Colonic mucosa (tissue), 4 donors: Measurements from ENCODE around the gene ATP5PF. TPM values are rescaled to one million over a fixed set of nuclear protein-coding genes. Genes with fewer than 3 reads are reported as not detected.
"Not testable (repeated sequence)": the region's sequence is repeated elsewhere in the genome, so short reads cannot be mapped to it uniquely, and the experiment has no call there.

Experiments used
- DNase-seq: peaks from one replicate; pipeline ENCODE4 v3.0.0-alpha.2; 2020
- H3K27ac ChIP-seq: fragments of 200-600 bp; one replicate; pipeline ENCODE4 v1.8.0; 2021
- H3K27me3 ChIP-seq: fragments of 200-600 bp; one replicate; pipeline ENCODE4 v1.8.0; 2021
- H3K36me3 ChIP-seq: fragments of 200-600 bp; one replicate; pipeline ENCODE4 v1.8.0; 2021
- H3K4me1 ChIP-seq: fragments of 200-600 bp; one replicate; pipeline ENCODE4 v1.8.0; 2021; ENCODE audit warnings: mild to moderate bottlenecking
- H3K4me3 ChIP-seq: fragments of 200-600 bp; one replicate; pipeline ENCODE4 v1.8.0; 2021
- H3K9ac ChIP-seq, 2 donors: one replicate each; pipeline ENCODE4 v1.7.0; 2013; ENCODE audit warnings: control low read depth in 2 of 2, low read depth in 2 of 2, low read length in 2 of 2
- H3K9me3 ChIP-seq: fragments of 200-600 bp; one replicate; pipeline ENCODE4 v1.8.0; 2021
- CTCF ChIP-seq: fragments of 200-600 bp; IDR thresholded peaks from one replicate; pipeline ENCODE4 v1.8.0; 2022; ENCODE audit warnings: antibody characterized with exemption, mild to moderate bottlenecking
- intact Hi-C: fragments of 100-400 bp; cut with DNase I; formaldehyde crosslinking; loops from one replicate; pipeline ENCODE4 v1.14.1; 2022
- total RNA-seq, 2 donors: library from RNA; stranded (reverse); fragmentation: NEBNext Ultra II Directional in 1 of 2; extraction: Animal tissue kit (Norgen Biotek cat#: 25700) in 1 of 2; gene quantifications; one replicate each; pipeline ENCODE4 v1.2.1, GENCODE V29; 2021
- donor health status: healthy.
- donor health status: DM: no; HTN: no; CAD: no.
- donor health status: DM: no; HTN: no; CAD: no.

ATP5PF gene
- total RNA-seq, 2 donors from 2014 or later: 186 to 242 TPM

- Histone ChIP-seq H3K4me3 (no peak overlapping the region), H3K9me3 (no peaks in the 10 kb centered on the region), H3K4me1 (no peaks in the 10 kb centered on the region), H3K36me3 (peaks cover 5% of the 10 kb centered on the region), H3K27me3 (no peaks in the 10 kb centered on the region), H3K27ac (no peak overlapping the region), H3K9ac (no peak overlapping the region)
- DNase-seq: no peak
- intact Hi-C loops: no loop called here
- no peak for TF ChIP-seq CTCF
Measured at GRCh38 chr21:25722631-25723030, 12.1 kb downstream of the ATP5PF start.

- DNase-seq: no peak
- no peaks in the 10 kb centered on the region for H3K9me3 ChIP-seq
- H3K4me3 ChIP-seq: no peak overlapping the region
- H3K4me1 ChIP-seq: no peaks in the 10 kb centered on the region
- no peak overlapping the region for H3K9ac ChIP-seq
- TF ChIP-seq CTCF: no peak
- no peaks in the 10 kb centered on the region for H3K36me3 ChIP-seq
- no peaks in the 10 kb centered on the region for H3K27me3 ChIP-seq
- intact Hi-C loops: no loop called here
- no peak overlapping the region for H3K27ac ChIP-seq
Measured at GRCh38 chr21:25721987-25722386, 12.7 kb downstream of the ATP5PF start.

- H3K36me3 ChIP-seq: no peaks in the 10 kb centered on the region
Measured at GRCh38 chr21:25717491-25718147, 17.1 kb downstream of the ATP5PF start.

GRCh38 chr21:25714066-25714465, 20.6 kb downstream of the ATP5PF start:
- H3K4me1 ChIP-seq, H3K4me3 ChIP-seq, H3K9ac ChIP-seq, H3K36me3 ChIP-seq, intact Hi-C loops, H3K9me3 ChIP-seq, H3K27me3 ChIP-seq, H3K27ac ChIP-seq, DNase-seq: not testable (repeated sequence)

More at GRCh38 chr21:25717491-25718147, 17.1 kb downstream of the ATP5PF start:
- Histone ChIP-seq H3K9ac (no peak overlapping the region), H3K4me3 (no peak overlapping the region), H3K4me1 (no peaks in the 10 kb centered on the region), H3K27me3 (no peaks in the 10 kb centered on the region), H3K9me3 (no peaks in the 10 kb centered on the region), H3K27ac (no peak overlapping the region)
- no peak for TF ChIP-seq CTCF
- intact Hi-C loops: no loop called here
- no peak for DNase-seq

- Histone ChIP-seq H3K4me1 (no peaks in the 10 kb centered on the region), H3K9ac (no peak overlapping the region), H3K27ac (no peak overlapping the region), H3K36me3 (no peaks in the 10 kb centered on the region), H3K27me3 (no peaks in the 10 kb centered on the region), H3K4me3 (no peak overlapping the region), H3K9me3 (no peaks in the 10 kb centered on the region)
- DNase-seq: no peak
- intact Hi-C loops: no loop called here
- TF ChIP-seq CTCF: no peak
Measured at GRCh38 chr21:25710550-25710949, 24.2 kb downstream of the ATP5PF start.

- TF ChIP-seq CTCF: no peak
- intact Hi-C loops: loop anchor here (2.0 kb wide), 1 partner anchor 101 kb away; no protein-coding TSS in a partner anchor
- H3K27me3 ChIP-seq: no peaks in the 10 kb centered on the region
- H3K36me3 ChIP-seq: no peaks in the 10 kb centered on the region
- no peak for DNase-seq
- H3K4me3 ChIP-seq: no peak overlapping the region
- no peaks in the 10 kb centered on the region for H3K9me3 ChIP-seq
- no peak overlapping the region for H3K9ac ChIP-seq
- H3K4me1 ChIP-seq: no peaks in the 10 kb centered on the region
- no peak overlapping the region for H3K27ac ChIP-seq
Measured at GRCh38 chr21:25709684-25710265, 24.9 kb downstream of the ATP5PF start.
